ENCODE measurements around the gene ING5.
"Not testable (repeated sequence)": the region's sequence is repeated elsewhere in the genome, so short reads cannot be mapped to it uniquely, and the experiment has no call there.

The ING5 gene

GRCh38 chr2:241755166-241755565 lies 53.3 kb downstream of the ING5 start:
- Mint-ChIP-seq H3K4me1 (peaks cover 24% of the 10 kb centered on the region), H3K4me3 (no peak overlapping the region), H3K27ac (no peak overlapping the region), H3K36me3 (ENCODE audit: low read depth) (peaks cover 42% of the 10 kb centered on the region), H3K9me3 (peaks cover 8% of the 10 kb centered on the region), H3K27me3 (ENCODE audit: low read depth, poor library complexity) (peaks cover 8% of the 10 kb centered on the region)
- DNase-seq, result no peak
- no peak for TF ChIP-seq CTCF (IDR thresholded peaks at IDR 0.05)

- no peak for TF ChIP-seq CTCF (IDR thresholded peaks at IDR 0.05)
- peaks cover 24% of the 10 kb centered on the region for H3K4me1 Mint-ChIP-seq
- H3K27ac Mint-ChIP-seq, result no peak overlapping the region
- H3K36me3 Mint-ChIP-seq (ENCODE audit: low read depth), result peaks cover 46% of the 10 kb centered on the region
- H3K4me3 Mint-ChIP-seq, result no peak overlapping the region
- H3K27me3 Mint-ChIP-seq (ENCODE audit: low read depth, poor library complexity), result peaks cover 9% of the 10 kb centered on the region
- H3K9me3 Mint-ChIP-seq, result peaks cover 11% of the 10 kb centered on the region
- no peak for DNase-seq
Observed at GRCh38 chr2:241755777-241756176, 53.9 kb downstream of the ING5 start.

GRCh38 chr2:241759067-241759807 lies 57.4 kb downstream of the ING5 start:
- no peak for TF ChIP-seq CTCF (IDR thresholded peaks at IDR 0.05)
- Mint-ChIP-seq H3K9me3 (peaks cover 18% of the 10 kb centered on the region), H3K27me3 (ENCODE audit: low read depth, poor library complexity) (peaks cover 9% of the 10 kb centered on the region), H3K4me1 (peaks cover 40% of the 10 kb centered on the region), H3K27ac (peak overlapping the region; percentile 89), H3K36me3 (ENCODE audit: low read depth) (peaks cover 44% of the 10 kb centered on the region), H3K4me3 (no peak overlapping the region)
- no peak for DNase-seq

GRCh38 chr2:241759893-241760292 lies 58.1 kb downstream of the ING5 start:
- not testable (repeated sequence) for H3K4me3 Mint-ChIP-seq; H3K27me3 Mint-ChIP-seq (ENCODE audit: low read depth, poor library complexity); DNase-seq; H3K27ac Mint-ChIP-seq
- H3K9me3 Mint-ChIP-seq, result peaks cover 18% of the 10 kb centered on the region
- H3K4me1 Mint-ChIP-seq, result peaks cover 44% of the 10 kb centered on the region
- H3K36me3 Mint-ChIP-seq (ENCODE audit: low read depth), result peaks cover 41% of the 10 kb centered on the region

GRCh38 chr2:241760301-241760771 lies 58.5 kb downstream of the ING5 start:
- peaks cover 41% of the 10 kb centered on the region for H3K36me3 Mint-ChIP-seq (ENCODE audit: low read depth)
- peaks cover 18% of the 10 kb centered on the region for H3K9me3 Mint-ChIP-seq
- no peak for TF ChIP-seq CTCF (IDR thresholded peaks at IDR 0.05)
- H3K27me3 Mint-ChIP-seq (ENCODE audit: low read depth, poor library complexity), result peaks cover 9% of the 10 kb centered on the region
- peaks cover 46% of the 10 kb centered on the region for H3K4me1 Mint-ChIP-seq
- H3K27ac Mint-ChIP-seq, result no peak overlapping the region
- no peak for DNase-seq
- no peak overlapping the region for H3K4me3 Mint-ChIP-seq

GRCh38 chr2:241762321-241762932 lies 60.6 kb downstream of the ING5 start:
- H3K9me3 Mint-ChIP-seq, result peaks cover 18% of the 10 kb centered on the region
- peaks cover 5% of the 10 kb centered on the region for H3K27me3 Mint-ChIP-seq (ENCODE audit: low read depth, poor library complexity)
- H3K4me3 Mint-ChIP-seq, result peak overlapping the region; percentile 31
- peak overlapping the region; percentile 89 for H3K27ac Mint-ChIP-seq
- no peak for DNase-seq
- peaks cover 41% of the 10 kb centered on the region for H3K36me3 Mint-ChIP-seq (ENCODE audit: low read depth)
- peaks cover 46% of the 10 kb centered on the region for H3K4me1 Mint-ChIP-seq
- TF ChIP-seq CTCF (IDR thresholded peaks at IDR 0.05), result no peak
